Neural cell (in vitro differentiated cells): ENCODE results near the gene RBMS3.

Experiments
- CTCF ChIP-seq: fragments of 450-650 bp; IDR thresholded peaks from 2 replicates; pipeline ENCODE4 v1.5.1; 2014; ENCODE audit warnings: antibody characterized with exemption, mild to moderate bottlenecking, moderate library complexity; ENCODE audit not compliant: poor library complexity, severe bottlenecking
- EZH2 ChIP-seq: fragments of 200-600, 300-800 bp; shearing (Covaris generic), sonication (generic); IDR thresholded peaks from 2 replicates; pipeline ENCODE4 v1.6.1; 2014; ENCODE audit warnings: antibody characterized with exemption, low read length, borderline replicate concordance, mild to moderate bottlenecking; ENCODE audit not compliant: insufficient read depth, poor library complexity, severe bottlenecking
- RAD21 ChIP-seq: fragments of 450-650 bp; conservative IDR thresholded peaks from 2 replicates; pipeline ENCODE4 v1.6.1; 2014; ENCODE audit warnings: antibody characterized with exemption, mild to moderate bottlenecking, moderate library complexity
- SMC3 ChIP-seq: fragments of 450-650 bp; conservative IDR thresholded peaks from 2 replicates; pipeline ENCODE4 v1.6.1; 2014; ENCODE audit warnings: antibody characterized with exemption, mild to moderate bottlenecking, moderate library complexity; ENCODE audit not compliant: poor library complexity
- TAF1 ChIP-seq: IDR thresholded peaks from 2 replicates; pipeline ENCODE4 v1.6.1; 2012; ENCODE audit warnings: low read depth

- TF ChIP-seq TAF1 (no peak), EZH2 (no peak), CTCF (no peak), SMC3 (no peak), RAD21 (no peak)
These were observed 231.8 kb downstream of the RBMS3 start for GRCh38 chr3:29512641-29513040.
